Hepatocyte (in vitro differentiated cells): Measurements from ENCODE around the gene DVL1.

Source experiments
- EZH2 ChIP-seq: fragments of 200-600 bp; sonication (generic); IDR thresholded peaks from 2 replicates; pipeline ENCODE4 v1.6.1; 2016; ENCODE audit warnings: antibody characterized with exemption, mild to moderate bottlenecking, borderline replicate concordance
- TF ChIP-seq, protein P1 (sequence below): fragments of 200-600 bp; sonication (generic); IDR thresholded peaks from 2 replicates; pipeline ENCODE4 v1.5.1; 2016; ENCODE audit warnings: antibody characterized with exemption, mild to moderate bottlenecking; ENCODE audit not compliant: poor library complexity

DNA sequence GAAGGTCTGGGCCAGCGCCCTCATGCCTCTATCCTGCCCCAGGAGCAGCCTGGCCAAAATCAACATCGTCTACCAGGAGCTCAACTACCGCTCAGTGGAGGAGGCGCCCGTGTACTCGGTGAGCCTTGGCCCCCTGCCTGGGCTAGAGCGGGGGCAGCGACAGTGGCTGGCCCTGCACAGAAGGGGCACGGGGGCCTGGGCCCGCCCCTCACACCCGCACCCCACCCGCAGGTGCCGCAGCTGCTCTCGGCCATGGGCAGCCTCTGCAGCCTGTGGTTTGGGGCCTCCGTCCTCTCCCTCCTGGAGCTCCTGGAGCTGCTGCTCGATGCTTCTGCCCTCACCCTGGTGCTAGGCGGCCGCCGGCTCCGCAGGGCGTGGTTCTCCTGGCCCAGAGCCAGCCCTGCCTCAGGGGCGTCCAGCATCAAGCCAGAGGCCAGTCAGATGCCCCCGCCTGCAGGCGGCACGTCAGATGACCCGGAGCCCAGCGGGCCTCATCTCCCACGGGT is 58.1 kb downstream of the DVL1 start:
- TF ChIP-seq, protein P1, sequence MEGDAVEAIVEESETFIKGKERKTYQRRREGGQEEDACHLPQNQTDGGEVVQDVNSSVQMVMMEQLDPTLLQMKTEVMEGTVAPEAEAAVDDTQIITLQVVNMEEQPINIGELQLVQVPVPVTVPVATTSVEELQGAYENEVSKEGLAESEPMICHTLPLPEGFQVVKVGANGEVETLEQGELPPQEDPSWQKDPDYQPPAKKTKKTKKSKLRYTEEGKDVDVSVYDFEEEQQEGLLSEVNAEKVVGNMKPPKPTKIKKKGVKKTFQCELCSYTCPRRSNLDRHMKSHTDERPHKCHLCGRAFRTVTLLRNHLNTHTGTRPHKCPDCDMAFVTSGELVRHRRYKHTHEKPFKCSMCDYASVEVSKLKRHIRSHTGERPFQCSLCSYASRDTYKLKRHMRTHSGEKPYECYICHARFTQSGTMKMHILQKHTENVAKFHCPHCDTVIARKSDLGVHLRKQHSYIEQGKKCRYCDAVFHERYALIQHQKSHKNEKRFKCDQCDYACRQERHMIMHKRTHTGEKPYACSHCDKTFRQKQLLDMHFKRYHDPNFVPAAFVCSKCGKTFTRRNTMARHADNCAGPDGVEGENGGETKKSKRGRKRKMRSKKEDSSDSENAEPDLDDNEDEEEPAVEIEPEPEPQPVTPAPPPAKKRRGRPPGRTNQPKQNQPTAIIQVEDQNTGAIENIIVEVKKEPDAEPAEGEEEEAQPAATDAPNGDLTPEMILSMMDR = no peak
- no peak for TF ChIP-seq EZH2
